HCT116 (cell line): ENCODE results near the gene PRDM11.

ENCODE experiments used
- EZH2 ChIP-seq: fragments of 200-600 bp; sonication (generic); IDR thresholded peaks from 2 replicates; pipeline ENCODE4 v1.6.1; 2017; ENCODE audit warnings: antibody characterized with exemption, mixed run types
- ZFX ChIP-seq: fragments of 450-650 bp; IDR thresholded peaks from 2 replicates; pipeline ENCODE4 v1.6.1; 2017

GRCh38 chr11:45262900-45263299, 116.5 kb downstream of the PRDM11 start:
- no peak for TF ChIP-seq ZFX
- no peak for TF ChIP-seq EZH2
